ENCODE results near the gene PTGER4. TPM values are rescaled to one million over a fixed set of nuclear protein-coding genes. Genes with fewer than 3 reads are reported as not detected.
"Not testable (repeated sequence)": the region's sequence is repeated elsewhere in the genome, so short reads cannot be mapped to it uniquely, and the experiment has no call there.

Gene PTGER4
- total RNA-seq, 1 donor from 2014 or later: not detected

GRCh38 chr5:40653221-40654022, 26.3 kb upstream of the PTGER4 start:
- TF ChIP-seq, protein P1, sequence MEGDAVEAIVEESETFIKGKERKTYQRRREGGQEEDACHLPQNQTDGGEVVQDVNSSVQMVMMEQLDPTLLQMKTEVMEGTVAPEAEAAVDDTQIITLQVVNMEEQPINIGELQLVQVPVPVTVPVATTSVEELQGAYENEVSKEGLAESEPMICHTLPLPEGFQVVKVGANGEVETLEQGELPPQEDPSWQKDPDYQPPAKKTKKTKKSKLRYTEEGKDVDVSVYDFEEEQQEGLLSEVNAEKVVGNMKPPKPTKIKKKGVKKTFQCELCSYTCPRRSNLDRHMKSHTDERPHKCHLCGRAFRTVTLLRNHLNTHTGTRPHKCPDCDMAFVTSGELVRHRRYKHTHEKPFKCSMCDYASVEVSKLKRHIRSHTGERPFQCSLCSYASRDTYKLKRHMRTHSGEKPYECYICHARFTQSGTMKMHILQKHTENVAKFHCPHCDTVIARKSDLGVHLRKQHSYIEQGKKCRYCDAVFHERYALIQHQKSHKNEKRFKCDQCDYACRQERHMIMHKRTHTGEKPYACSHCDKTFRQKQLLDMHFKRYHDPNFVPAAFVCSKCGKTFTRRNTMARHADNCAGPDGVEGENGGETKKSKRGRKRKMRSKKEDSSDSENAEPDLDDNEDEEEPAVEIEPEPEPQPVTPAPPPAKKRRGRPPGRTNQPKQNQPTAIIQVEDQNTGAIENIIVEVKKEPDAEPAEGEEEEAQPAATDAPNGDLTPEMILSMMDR (conservative IDR thresholded peaks at IDR 0.05): no peak
- no peaks in the 10 kb centered on the region for H3K27me3 Mint-ChIP-seq (ENCODE audit: low read depth)
- H3K4me3 Mint-ChIP-seq: no peak overlapping the region
- H3K9me3 Mint-ChIP-seq: no peaks in the 10 kb centered on the region
- no peaks in the 10 kb centered on the region for H3K36me3 Mint-ChIP-seq (ENCODE audit: low read depth)
- no peak overlapping the region for H3K27ac Mint-ChIP-seq (ENCODE audit: unreplicated experiment)
- no peak for DNase-seq (ENCODE audit: low read depth, low spot score)
- H3K4me1 Mint-ChIP-seq: peaks cover 5% of the 10 kb centered on the region

- Mint-ChIP-seq H3K27me3 (ENCODE audit: low read depth) (peaks cover 2% of the 10 kb centered on the region), H3K9me3 (no peaks in the 10 kb centered on the region), H3K4me1 (peaks cover 5% of the 10 kb centered on the region), H3K27ac (ENCODE audit: unreplicated experiment) (no peak overlapping the region), H3K4me3 (no peak overlapping the region), H3K36me3 (ENCODE audit: low read depth) (no peaks in the 10 kb centered on the region)
- no peak for DNase-seq (ENCODE audit: low read depth, low spot score)
- TF ChIP-seq, protein P1 (conservative IDR thresholded peaks at IDR 0.05): no peak
These were observed 25.2 kb upstream of the PTGER4 start for GRCh38 chr5:40654377-40654991.

DNA sequence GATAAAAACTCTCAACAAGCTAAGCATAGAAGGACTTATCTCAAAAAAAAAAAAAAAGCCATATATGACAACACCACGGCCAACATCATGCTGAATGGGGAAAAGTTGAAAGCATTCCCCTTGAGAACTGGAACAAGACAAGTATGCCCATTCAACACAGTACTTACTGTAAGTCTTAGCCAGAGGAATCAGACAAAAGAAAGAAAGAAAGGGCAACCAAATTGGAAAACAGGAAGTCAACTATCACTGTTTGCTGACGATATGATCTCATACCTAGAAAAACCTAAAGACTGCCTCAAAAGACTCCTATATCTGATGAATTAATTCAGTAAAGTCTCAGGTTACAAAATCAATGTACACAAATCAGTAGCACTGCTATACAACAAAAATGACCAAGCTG, 24.6 kb upstream of the PTGER4 start:
- Mint-ChIP-seq H3K36me3 (ENCODE audit: low read depth) (no peaks in the 10 kb centered on the region), H3K4me3 (no peak overlapping the region), H3K9me3 (no peaks in the 10 kb centered on the region), H3K27ac (ENCODE audit: unreplicated experiment) (no peak overlapping the region), H3K4me1 (peaks cover 5% of the 10 kb centered on the region), H3K27me3 (ENCODE audit: low read depth) (peaks cover 3% of the 10 kb centered on the region)
- no peak for DNase-seq (ENCODE audit: low read depth, low spot score)
- TF ChIP-seq, protein P1 (conservative IDR thresholded peaks at IDR 0.05): no peak

- H3K36me3 Mint-ChIP-seq (ENCODE audit: low read depth); H3K4me3 Mint-ChIP-seq; DNase-seq (ENCODE audit: low read depth, low spot score); H3K4me1 Mint-ChIP-seq; H3K27ac Mint-ChIP-seq (ENCODE audit: unreplicated experiment); H3K27me3 Mint-ChIP-seq (ENCODE audit: low read depth); H3K9me3 Mint-ChIP-seq: not testable (repeated sequence)
These were observed 23.6 kb upstream of the PTGER4 start for GRCh38 chr5:40656091-40656490.

- Mint-ChIP-seq H3K27ac (ENCODE audit: unreplicated experiment) (no peak overlapping the region), H3K27me3 (ENCODE audit: low read depth) (peaks cover 3% of the 10 kb centered on the region), H3K36me3 (ENCODE audit: low read depth) (no peaks in the 10 kb centered on the region), H3K9me3 (no peaks in the 10 kb centered on the region), H3K4me1 (peaks cover 5% of the 10 kb centered on the region), H3K4me3 (no peak overlapping the region)
- no peak for DNase-seq (ENCODE audit: low read depth, low spot score)
- TF ChIP-seq, protein P1 (conservative IDR thresholded peaks at IDR 0.05): no peak
These were observed 22.9 kb upstream of the PTGER4 start for GRCh38 chr5:40656766-40657165.

- DNase-seq (ENCODE audit: low read depth, low spot score): no peak
- Mint-ChIP-seq H3K27ac (ENCODE audit: unreplicated experiment) (no peak overlapping the region), H3K4me1 (no peaks in the 10 kb centered on the region), H3K9me3 (no peaks in the 10 kb centered on the region), H3K36me3 (ENCODE audit: low read depth) (no peaks in the 10 kb centered on the region), H3K4me3 (no peak overlapping the region), H3K27me3 (ENCODE audit: low read depth) (peaks cover 3% of the 10 kb centered on the region)
- TF ChIP-seq, protein P1 (conservative IDR thresholded peaks at IDR 0.05): no peak
These were observed 19.0 kb upstream of the PTGER4 start for GRCh38 chr5:40660751-40661150.
